ENCODE data around the gene DCP1B.

Gene DCP1B

DNA sequence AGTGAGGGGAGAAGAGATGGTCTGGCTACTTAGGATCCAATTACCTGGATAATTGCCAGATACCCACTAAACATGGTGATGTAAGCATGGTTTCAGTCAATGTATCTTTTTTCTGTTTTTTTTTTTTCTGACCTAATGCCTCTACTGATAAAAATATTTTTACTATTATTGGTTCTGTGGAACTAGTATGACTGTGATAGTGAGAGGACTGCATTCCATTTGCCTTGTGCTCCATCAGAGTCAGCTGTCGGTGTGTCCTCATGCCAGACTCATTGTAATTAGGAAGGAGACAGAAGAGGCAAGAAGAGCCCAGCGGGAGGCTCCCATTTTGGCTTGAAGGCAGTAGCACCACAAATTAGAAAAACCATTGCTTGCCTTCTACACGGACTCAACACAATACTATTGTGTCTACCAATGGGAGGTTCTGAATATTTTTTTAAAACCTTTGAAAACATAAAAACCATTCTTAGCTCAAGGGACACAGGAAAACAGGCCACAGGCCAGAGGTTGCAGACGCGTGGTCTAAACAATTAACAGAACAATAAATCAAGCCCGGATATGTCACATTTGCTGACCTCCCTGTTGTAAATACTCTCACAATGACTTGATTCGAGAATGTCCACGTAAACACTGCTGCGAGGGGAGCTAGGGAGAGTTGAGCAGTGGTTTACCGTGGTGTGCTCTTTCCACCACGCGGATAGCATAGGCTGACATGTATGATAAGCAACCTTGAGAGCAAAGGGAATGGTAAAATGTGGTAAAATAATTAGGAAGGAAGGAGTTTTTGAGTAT is 13.5 kb upstream of the DCP1B start:
- no peak for DNase-seq

DNA sequence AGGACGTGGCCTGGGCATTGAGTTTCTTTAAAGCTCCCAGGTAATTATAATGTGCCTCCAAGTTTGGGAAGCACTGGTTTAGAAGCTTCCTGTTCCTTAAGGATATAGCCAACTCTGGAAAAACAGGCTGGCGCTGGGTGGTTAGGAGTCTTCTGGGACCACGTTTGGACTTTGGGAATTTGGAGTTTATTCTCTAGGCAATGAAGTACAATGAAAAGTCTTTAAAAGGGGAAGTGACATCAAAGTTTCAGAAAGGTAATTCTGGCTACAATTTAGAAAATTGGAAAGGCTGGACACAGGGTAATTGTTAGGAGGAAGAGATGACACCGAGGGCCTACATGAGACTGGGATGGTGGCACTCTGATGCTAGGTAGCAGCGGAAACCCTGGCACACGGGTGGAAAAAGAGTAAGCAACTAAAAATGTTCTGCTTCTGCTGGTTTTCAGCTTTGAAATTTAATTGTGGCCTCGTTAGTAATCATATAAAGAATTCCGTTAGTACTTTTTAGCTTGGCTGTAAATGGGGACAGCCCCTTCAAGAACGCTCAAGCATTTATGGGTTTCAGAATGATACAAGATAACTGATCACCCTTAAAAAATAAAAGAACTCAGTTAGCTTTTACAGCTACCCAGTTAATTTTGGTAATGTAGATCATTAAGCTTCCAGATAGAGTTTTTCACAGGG is 12.7 kb upstream of the DCP1B start:
- no peak for DNase-seq

DNA sequence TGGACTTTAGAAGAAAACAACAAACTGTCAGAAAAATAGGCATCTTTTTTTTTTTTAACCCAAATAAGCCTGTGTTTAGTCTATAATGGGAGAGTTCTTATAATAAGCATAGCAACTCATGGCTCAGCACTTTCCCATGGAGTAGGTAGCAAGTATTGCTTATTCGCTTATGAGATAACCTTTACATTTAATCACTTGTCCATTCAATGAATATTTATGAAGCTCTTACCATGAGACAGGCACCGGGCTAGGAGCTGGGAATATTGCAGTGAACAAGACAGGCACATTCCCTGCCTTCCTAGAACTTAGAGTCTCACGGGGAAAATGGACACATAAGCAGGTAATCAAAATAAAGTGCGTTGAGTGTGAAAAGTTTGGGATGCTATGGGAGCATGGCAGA is 10.0 kb upstream of the DCP1B start:
- DNase-seq, result no peak

DNA sequence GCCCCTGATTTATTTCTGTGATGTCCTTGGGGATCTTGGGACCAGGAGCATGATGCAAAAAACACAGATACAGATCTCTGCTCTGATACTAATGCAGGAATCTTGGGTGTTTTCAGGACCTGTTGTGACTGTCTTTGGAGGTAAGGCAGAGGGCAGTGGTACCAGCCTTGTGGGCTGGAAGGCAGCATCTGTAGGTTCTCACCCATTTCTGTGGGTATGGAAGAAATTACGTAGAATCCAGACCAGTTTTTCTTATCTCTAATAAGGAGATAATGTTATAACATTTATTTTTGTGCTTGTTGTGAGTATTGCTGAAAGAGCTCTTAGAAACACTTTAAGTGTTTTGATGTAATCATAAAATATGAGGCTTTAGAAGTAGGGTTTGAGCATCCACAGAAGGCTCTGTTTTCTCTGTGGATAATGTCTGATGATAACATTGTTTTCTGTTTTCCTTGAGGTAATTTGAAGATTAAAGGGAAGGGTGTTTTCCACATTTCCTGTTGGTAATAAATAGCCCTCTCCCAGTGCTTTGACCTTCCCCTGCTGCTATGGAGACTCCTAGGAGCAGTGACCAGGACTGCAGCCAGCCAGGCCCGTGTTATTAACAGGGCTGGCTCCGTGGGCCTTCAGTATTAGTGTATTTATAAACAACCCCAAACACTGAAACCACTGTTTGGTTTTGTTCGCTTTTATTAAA is 9.4 kb upstream of the DCP1B start:
- no peak for DNase-seq

DNA sequence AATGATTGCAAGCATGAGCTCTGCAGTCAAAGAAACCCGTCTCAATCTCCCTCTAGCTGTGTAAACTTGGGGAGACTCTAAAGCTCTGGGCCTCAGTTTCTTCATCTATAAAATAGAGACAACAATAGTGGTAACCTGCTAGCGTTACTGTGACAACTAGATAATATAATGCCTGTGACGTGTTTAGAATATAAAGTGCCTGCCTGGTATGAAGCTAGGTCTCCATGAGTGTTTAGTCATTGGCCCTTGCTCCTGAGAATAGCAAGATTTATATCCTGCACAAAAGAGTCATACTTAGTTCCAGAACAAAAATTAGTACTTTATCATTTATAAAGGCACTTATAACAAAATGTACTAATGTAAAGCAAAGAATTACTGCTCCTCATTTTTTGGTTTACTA is 8.8 kb upstream of the DCP1B start:
- no peak for DNase-seq

DNA sequence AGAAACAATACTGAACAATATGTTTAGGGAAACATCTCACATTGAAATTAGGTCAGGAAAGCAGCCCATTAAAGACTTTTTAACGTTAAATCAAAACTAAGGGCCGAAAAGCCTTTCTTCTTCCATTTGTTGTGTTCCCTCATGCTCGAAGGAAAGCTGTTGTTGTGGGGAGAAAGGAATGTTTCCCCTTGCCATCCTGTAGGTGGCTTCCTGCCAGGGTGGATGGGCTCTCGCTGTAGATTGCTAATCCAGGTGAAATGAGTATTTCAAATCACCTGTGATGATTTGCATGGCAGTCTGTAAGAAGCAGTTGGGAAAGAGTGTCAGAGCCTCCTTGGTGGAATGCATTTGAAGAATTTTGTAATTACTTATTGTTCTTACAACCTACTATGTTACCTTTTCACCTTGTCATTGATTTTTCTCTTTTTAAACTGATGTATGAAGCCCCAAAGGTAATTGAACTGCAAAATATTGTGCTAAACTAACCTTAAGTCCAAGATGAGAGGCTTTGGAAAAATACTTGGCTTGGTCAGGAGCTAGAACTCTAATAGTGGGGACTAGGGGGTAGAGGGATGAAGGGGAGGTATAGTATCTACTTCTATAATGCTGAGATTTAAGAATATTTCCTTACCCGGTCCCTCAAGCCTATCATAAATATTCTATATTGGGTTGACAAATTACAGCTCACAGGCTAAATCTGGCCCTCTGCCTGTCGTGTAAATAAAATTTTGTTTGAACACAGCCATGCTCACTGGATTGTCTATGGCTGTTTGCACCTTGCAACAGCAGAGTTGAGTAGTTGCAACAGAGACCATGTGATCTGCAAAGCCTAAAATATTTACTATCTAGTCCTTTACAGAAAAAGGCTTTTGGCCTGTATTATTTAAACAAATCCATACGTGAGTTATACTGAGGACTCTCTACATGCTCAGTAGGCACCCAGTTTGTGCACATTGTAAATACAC is 7.7 kb upstream of the DCP1B start:
- no peak for DNase-seq

DNA sequence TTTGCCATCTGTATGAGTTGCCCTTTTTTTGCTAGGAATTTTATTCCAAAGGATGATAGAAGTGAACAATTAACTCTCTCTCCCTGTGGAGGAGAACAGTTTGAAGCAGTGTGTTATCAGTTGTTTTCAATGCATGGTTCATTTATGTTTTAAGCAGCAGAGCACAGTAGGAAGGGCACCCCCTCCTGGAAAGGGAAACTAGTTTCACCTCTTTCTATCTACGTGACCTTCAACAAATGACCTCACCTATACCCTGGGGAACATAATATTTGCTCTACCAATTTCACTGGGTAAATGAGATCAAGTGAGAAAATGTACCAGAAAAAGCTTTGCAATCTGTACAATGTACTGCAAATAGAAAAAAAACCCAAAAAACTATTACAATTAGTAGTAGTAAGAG is 5.4 kb upstream of the DCP1B start:
- DNase-seq, result peak; percentile 13

DNA sequence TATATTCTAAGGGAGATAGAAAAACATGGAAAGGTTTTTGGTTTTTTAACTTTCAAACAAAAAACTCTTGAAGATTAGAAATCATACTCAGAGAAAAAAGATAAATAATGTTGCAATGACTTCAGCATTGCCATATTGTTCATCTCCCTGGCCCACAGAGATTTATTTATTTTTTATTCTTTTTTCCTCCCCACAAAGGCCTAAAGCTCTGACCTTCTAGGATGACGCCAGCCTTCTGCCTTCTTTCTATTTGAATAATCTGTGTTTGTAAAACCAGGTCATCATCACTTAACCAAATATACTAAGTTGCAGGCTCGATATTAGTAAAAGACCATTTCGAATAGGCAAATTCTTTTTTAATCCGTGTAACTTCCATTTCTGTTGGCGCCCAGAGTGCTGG is 4.4 kb upstream of the DCP1B start:
- DNase-seq, result no peak

DNA sequence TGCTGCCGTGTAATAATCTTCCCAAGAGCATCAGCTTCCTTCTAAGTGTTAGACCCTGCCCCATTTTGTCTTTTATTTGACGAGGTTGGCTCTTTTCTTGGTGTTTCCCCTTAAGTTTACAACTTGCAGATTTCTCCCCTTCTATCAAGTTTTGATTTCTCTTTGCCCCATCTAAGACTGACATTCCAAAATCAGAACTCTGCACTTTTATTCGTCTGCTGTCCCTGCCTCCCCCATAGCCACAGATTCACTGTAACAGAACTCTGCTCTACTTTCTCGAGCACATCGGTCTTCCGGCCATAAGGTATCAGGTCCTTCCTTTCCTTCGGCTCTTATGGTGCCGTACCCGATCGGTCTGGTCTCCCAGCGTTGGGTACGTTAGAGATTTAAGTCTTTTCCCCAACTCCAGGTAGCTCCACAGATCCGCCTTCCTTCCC is 563 bp downstream of the DCP1B start:
- no peak for DNase-seq

DNA sequence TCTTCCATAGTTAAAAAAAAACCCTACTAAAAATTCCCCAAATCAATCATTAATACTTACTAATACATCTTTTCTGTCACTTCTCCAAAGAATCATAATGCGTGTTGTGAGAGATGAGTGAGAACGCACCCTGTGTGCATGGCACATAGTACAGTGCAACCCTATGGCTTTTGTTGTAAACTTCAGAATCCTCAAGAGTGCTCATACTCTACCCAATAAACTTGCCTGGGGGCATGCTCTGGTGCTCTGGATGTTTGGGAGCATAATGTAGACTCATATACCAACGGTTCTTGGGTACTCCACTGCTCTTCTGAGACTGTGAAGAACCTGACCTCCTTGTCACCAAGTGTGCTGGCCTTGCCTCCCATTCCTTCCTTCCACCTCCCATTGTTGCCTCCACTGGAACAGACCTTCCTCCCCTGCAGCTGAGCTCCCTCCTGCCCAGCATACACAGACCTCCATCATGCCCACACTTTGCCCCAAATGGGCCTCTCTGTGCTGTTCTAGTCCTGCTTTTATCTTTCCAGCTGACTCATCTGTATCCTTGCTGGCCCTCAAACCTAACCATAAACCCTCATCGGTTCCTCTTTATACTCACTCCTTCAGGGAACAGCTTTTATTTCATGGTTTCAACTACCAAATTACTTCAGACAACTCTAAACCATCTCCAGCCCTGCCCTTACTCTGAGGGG is 8.9 kb downstream of the DCP1B start:
- DNase-seq, result no peak

DNA sequence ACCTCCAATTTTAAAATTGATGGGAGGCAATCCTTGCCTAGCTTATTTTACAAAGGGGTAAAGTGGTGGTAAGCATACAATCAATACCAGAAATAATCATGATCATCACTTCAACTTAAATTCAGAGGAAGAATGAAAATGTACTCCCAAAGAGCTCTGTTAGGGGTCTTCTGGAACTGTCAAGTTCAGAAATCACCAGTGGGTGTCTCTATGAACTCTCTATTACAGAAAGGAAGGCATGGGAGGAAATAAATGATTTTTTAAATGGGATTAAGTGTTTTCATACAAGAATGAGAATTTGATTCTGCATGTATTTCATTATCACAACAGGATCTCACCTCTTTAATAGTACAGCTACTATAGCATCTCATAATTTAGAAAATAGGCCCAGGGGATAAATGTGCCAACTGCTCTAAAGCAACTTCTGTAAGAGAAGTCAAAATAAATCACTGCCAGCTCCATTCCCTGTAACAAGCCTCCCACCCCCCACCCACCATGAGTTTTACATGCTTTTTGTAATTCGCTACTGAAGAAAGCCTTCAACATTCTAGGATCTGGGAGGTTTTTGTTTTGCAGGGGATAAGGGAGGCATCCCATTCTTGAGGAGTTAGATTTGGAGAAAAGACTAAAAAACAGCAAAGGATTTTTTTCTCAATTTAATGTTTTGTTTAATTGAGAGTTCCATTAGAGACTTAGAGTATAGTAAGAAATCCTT is 9.7 kb downstream of the DCP1B start:
- DNase-seq, result peak; percentile 8

DNA sequence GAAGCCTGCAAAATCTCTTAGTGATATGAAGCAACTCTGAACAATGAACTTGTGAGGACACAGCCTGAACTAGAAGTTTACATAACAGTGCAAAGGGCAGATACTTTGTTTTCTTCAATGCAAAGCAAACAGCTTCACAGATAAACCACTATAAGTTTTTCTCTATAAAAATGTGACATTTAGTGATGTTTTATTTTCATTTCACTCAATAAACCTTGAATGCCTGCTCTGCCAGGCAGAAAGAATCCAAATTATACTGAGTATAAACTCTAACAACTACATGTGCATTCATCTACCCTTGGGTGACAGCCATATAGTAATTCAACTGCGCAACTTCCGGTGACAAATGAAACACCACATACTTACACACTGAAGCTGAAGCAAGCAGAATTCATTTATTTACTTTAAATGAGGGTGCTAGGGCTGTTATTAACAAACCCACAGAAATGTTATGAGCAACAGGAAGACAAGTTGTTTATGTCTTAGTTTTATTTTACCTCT is 10.3 kb downstream of the DCP1B start:
- DNase-seq, result peak; percentile 61

DNA sequence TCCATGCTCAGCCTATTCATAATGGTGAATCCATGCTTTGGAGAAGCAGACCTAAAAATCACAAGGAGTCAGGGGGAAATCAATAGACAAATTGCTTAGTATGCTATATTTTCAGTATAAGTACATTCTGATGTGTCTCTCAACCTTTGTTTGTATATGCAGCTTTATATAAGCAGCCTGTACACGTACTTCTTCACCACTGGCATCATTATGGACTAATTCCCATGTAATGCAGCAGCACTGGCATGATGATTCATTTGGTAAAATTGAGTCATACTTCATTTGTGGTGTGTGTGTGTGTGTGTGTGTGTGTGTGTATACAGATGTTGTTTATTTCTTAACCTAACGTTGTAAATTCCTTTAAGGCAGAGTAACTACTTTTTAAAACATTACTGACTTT is 10.9 kb downstream of the DCP1B start:
- DNase-seq, result peak; percentile 30

DNA sequence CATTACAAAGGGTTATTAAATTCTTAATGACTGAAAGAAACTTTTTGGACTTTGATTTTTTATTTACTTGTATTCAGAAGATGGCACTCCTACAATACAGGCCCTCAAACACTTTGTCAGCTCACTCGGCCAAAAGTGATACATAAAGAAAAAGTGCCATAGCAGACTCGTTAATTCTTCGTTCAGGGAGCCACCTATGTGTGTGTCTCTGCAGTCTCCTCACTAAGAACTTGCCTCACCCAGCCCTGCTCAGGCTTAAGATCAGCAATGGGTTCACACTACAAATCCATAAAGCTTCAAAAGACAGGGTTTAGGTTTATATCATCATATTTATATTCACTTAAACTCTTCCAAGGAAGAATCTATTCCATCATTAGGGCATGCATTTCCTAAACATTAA is 11.5 kb downstream of the DCP1B start:
- no peak for DNase-seq

DNA sequence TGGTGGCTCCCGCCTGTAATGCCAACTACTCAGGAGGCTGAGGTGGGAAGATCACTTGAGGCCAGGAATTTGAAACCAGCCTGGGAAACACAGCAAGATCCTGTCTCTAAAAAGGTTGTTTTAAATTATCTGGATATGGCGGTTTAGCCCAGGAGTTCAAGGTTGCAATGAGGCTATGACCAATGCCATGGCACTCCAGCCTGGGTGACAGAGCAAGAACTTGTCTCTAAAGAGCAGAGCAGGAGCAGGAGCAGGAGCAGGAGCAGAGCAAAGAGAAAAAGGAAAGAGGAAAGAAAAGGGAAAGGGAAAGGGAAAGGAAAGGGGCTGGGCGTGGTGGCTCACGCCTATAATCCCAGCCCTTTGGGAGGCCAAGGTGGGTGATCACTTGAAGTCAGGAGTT is 15.1 kb downstream of the DCP1B start:
- no peak for DNase-seq

DNA sequence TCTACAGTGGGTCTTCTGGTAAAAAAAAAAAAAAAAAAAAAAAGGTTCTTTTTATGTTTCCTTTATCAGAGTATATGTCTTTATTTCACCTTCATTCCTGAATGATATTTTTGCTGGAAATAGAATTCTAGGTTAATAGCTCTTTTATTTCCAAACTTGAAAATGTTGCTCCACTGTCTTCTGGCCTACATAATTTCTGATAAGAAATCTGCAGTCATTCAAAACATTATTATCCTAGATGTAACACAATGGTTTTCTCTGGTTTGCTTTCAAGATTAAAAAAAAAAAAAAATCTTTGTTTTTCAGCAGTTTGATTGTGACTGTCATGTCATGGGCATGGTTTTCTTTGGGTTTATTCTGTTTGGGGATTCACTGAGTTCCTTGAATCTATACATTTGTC is 19.5 kb downstream of the DCP1B start:
- no peak for DNase-seq

DNA sequence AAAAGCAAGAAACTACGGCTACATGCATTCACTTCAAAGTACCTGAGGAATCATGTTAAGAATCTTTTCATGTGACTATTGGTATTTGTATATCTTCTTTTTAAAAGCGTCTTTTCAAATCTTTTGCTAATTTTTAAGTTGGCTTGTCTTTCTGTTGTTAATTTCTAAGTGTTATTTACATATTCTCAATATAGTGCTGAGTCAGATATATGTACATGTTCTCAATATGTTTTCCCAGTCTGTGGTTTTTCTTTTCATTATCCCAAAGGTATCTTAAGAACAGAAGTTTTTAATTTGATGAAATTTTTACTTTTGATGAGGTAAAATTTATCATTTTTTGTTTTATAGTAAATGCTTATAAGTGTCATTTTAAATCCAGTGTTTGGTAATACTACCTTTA is 24.0 kb downstream of the DCP1B start:
- DNase-seq, result no peak

DNA sequence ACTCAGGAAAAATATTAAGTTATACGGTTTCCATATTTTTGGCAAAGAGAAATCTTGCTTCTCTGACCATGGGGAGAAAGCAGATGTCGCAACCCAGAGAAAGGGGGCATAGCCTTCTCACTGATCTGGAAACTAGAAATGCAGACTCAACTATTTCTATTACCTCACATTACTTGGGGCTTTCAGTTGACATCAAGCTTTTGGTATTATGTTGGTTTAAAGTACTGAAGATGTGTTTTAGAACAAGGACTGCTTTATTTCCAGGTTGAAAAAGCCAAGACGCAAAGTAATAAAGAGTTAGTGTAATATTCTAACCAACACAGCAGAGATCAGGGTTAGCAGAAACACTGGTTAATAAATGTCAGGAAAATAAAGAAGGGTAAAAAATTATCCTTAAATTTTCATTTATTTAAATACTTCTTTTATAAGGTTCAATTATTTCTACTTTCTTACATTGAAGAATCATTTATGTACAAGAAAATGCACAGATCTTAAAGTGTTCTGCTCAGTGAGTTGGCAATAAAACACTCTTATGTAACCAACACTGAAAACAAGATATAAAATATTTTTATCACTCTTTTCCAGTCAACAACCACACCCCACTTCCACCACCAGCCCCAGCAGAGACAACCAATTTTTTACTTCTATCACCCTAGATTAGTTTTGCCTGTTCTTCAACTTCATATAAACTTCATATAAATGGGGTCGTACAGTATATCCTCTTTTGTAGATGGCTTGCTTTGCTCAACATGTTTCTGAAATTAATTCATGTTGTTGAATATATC is 26.0 kb downstream of the DCP1B start:
- no peak for DNase-seq

DNA sequence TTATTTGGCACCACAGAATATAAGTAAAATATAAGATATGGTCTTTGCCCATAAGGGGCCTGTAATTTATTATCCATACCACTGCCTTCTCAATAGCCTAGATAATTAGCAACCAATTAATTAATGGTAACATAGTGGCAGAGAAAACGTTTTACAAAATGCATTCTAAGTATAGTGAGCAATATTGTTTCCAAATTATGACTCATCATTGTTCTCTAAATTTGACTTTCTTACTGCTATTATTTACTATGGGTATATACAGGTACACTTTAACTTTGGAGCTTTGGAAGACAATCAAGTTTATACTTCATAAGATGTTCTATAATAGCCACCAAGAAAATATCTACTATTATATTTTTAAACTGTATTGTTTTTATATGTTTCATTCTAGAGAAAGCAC is 26.7 kb downstream of the DCP1B start:
- no peak for DNase-seq

DNA sequence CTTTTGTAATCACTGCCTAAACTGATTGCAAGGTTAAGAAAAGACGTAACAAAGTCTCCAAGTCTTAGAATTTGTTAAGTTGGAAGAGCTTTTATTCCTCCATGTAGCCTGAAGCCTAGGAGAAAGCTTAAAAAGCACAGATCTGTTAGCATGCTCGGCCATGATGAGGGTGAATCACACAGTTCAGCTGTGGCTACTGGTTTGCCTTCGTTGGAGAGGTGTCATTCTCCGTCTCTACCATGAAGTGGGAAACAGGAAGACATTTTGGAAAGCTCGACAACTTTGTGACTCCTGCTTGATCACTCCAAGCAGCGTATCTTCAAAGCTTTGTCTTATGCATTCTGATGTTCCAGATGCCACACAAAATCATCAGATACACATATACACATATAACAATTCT is 27.1 kb downstream of the DCP1B start:
- DNase-seq, result no peak

DNA sequence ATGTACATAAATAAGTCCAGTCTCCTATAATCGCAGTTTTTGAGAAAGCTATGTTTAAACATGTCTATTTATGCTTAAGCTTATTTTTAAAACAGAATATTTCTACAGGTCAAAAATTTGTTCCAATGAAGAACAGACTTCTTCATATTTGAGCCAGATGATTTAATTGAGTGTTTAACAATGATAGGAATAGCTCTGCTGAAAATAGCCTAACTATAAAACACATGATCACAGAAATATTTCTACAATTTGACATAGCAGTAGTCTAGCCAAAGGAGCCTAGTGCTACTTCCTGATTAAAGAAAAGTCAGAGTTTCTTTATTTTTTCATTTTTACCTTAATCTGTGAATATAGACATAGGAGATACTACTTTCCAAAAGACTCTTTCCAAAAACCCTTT is 29.4 kb downstream of the DCP1B start:
- DNase-seq, result no peak
